Hippocampal formation (tissue), 2 donors: ENCODE measurements around the gene AMER3.

ENCODE experiments used
- DNase-seq, 2 donors: peaks; one replicate each; lab custom pipeline; 2025; lab: John Stamatoyannopoulos, UW

Gene AMER3

DNA sequence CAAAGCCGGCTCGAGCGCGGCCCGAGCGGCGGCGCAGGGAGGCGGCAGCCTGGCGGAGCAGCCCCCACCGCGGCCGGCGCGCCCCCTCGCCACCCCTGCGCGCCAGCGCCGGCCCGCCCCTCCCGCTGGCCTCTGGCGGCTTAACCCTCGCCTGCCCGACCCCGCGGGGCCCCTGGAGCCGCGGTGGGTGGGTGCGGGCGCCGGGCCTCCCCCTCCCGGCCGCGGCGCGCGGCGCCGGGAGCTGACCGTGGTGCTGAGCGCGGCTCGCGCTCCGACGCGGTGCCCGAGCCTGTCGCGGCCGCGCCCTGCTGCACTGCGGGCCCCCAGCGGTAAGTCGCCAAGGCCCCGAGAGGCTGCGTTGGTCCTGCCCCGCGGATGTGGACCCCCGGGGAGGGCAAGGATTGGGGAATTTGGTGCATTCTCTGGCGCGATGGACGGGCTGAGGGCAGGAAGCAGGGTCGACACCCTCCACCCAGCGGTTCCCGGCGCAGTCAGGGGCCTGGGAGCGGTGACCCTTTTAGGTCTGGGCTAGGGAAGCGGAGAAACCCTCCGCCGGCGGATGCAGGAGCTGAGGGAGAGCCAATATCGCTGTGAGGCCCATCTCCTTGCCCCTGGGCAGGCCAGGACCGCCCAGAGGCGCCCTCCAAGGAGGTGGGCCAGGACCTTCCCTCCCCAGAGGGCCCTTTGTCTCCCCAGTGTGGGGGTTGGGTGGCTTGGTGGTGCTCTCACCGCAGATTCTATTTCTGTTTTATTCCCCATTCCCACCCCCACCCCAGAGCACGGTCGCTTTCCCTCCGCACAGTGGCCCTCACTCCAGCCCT is 923 bp downstream of the AMER3 start:
- no peak for DNase-seq

DNA sequence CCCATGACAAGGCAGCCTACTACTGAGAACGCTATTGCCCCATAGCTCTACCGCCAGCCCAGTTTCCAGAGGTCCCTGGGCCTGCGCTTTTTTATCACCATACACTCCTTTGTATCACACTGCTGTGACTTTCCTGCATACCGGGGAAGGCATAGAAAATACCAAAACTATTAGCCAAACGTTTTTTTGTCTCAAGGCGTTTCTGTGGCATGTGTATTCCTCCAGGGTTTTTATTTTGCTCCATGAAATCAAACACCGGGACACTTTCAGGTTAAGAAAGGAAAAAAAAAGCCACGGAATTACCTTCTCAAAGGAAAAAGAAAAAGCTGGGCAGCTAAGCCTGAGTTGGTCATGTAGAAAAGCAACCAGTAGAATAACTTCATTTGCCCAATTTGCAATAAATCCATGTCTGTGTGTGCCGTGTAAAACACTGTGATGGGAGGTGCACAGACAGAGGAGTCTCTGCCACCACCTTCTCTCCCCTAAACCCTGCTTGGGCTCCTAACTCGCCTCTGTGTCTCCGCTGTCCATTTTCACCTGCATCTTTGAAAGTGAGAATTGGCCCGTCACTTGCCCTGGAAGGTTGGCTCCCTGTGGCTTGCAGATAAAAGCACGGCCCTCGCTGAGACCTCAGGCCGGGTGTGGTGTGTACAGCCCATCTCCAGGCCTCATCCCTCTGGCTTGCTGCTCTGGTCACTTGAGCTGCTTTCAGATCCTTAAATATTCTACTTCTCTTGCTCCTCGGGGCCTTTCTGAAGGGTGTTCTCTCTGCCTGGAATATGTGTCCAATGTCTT is 1.7 kb downstream of the AMER3 start:
- no peak for DNase-seq

DNA sequence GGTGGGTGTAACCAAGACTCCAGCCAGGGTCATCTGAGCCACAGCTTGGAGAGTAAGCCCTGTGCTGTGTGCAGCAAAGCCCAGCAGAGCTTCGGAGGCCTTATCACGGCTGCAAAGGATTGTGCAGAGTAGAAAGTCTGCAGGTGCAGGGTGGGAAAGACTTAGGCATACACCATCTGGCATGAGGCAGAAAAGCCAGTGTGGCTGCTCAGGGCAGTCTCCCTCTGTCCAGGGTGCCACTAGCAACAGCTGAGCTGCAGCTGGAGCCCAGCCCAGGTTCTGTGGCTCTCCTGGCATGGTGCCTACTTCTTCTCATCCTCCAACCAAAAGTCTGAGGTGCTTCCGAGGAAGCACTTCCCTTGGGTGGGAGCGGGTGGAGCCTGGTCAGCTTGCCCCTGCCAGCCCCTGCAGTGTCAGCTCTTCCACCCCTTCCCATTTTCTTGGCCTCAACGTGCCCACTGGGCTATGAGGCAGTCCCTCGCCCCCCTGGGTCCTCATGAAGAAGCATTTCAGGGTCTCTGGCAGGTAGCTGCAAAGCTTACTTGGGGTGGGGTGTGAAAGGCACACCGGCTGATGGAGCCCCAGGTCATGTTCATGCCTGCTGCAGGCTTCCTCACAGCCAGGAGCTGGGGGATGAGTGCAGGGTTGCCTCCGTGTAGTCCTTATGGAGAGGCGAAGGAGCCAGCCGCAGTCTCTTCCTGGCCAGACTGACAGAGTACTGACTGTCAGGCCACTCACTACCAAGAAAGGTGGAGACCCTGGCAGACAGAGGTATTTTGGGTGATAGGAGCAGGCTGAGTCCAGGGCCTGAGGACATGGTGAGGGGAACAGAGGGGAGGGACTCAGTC is 4.8 kb downstream of the AMER3 start:
- DNase-seq: no peak

DNA sequence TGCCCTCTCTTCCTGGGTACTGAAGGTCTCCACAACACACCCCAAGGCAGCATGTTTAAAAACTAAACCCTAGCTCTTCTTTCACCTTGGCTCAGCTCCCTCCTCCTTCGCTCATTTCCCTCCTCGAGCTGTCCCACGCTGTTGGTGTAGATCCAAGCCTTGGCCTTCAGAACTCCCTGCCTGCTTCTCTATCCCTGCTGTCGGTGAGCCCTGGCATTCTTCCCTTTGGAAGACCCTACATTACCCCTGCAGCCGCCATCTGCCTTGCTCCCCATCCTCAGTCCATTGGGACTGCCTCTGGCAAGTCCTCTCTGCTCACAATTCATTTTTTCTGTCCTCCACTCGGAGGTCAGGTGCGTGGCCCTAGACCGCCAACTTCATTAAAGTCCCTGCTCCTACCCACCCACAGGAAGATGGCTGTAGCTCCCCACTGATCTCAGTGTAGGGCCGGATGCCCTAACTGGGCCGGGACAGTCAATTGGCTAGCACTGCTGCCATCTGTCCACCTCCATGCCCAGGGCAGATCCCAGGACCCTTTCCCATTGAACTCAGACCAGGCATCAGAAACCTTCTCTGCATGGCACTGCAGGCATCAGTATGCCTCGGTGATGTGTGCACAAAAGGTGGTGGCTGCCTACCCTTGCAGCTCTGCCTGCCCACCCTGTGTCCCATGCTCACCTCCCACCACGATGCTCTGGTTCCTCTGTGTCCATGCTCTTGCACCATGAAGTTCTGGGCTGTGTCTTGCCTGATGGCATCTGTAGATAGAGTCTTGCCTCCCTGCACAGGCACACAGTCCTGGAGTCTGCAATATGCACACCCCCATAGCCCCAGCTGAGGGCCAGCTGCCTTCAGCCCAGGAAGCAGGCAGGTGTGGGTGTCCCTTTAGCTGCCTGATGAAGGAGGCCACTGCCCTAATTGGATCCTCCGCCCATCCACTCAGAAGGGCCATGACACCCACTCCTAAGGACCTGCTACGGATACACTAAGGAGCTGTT is 5.7 kb downstream of the AMER3 start:
- no peak for DNase-seq

DNA sequence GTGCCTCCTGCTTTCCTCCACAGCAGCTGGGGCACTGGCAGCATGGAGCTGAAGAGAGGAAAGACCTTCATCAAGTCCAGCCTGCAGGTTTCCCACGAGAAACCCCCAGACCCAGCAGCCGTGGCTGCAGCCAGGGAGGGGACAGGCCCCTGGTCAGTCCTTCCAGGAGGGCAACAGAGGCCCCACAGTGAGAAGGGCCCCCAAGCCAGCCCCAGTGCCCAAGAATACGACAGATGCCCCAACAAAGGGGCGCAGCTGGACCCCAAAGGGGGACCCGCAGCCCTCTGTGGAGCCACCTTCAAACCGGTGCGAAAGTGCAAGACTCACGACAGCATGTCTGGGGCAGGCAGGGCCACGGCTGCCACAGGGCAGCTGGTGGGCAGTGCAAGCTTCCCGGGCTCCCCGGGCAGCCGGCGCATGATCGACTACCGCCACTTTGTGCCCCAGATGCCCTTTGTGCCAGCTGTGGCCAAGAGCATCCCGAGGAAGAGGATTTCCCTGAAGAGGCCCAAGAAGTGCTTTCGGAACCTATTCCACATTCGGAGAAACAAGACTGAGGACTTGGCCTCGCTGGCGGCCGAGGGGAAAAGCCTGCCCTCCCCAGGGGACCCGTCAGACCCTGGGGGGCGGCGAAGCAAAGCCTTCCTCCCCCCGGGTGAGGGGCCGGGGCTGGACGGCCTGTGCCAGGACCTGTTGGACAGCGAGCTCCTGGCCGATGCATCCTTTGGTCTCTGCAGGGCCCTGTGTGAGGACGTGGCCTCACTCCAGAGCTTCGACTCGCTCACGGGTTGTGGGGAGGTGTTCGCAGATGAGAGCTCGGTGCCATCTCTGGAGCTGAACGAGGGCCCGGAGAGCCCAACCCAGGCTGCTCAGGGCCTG is 6.9 kb downstream of the AMER3 start:
- no peak for DNase-seq

DNA sequence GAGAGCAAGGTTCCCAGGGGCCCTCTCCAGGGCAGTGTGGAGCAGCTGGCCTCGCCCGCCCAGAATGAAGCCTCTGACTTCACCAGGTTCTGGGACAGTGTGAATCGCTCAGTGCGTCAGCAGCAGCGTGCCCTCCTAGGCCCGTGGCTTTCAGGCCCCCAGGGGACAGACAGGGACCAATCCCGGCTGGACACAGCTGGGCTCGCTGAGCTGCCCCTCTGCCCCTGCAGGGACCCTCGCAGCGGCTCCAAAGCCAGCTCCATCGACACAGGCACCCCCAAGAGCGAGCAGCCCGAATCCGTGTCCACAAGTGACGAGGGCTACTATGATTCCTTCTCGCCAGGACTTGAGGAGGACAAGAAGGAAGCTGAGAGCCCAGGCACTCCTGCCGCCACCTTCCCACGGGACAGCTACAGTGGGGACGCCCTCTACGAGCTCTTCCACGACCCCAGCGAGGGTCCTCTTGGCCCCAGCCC is 7.6 kb downstream of the AMER3 start:
- DNase-seq: no peak

DNA sequence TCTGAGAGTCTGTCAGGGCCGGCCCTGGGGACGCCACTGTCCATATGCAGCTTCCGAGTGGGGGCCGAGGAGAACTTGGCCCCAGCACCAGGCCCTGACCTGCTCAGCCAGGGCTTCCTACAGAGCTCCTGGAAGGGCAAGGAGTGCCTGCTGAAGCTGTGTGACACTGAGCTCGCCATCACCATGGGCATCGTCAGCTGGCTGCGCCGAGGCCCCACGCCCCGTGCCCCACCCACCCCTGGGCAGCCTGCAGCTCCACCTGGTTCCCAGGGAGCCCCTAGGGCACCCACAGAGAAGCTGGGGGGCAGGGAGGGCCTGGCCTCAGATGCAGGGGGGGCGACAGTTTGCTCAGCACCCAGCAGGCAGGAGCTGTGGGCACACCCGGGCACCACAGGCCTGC is 8.1 kb downstream of the AMER3 start:
- DNase-seq: no peak

DNA sequence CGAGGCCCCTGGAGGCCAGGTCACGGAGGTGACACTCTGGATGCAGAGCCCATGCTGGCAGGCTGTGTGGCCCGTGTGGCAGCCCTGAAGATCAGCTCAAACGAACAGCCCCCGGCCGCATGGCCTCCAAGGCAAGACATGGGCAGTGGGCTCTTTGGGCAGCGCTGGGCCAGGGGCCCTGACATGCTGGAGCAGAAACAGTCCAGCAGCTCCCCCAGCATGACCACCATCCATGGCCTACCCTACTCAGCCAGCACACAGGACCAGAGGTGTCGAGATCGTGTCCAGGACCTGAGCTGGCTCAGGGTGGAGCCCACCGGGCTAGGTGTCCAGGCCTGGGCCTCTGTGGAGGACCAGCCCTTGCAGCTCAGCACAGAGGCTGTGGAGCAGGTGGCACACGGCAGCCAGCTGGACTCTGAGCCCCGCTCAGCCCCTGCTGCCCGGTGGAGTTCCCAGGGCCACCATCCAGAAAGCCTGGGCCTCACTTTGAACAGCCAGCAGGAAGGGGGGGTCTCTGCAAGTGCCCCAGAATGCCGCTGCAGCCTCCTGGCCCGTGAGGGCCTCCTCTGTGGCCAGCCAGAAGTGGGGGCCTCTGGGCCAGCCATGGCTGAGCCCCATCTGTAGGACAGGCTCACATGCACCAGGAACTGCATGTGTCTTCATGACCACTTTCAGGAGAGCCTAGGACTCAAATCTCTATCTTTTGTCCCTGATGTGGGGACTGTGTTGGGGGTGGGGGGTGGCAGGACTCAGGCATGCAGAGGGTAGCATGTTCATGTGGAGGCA is 8.9 kb downstream of the AMER3 start:
- DNase-seq: no peak

DNA sequence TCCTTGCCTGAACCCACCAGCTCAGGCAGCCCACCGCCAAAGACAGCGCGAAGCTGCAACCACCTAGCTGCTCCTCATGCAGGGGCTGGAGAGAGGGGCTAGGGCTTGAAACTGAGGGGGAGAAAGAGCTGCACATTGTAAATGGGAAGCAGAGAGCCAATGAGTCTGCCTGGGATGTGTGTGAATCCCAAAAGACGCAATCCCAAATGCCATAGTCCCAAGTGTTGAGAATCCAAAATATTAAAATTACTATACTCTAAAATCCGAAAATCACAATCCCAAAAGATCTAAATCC is 9.4 kb downstream of the AMER3 start:
- DNase-seq: no peak

DNA sequence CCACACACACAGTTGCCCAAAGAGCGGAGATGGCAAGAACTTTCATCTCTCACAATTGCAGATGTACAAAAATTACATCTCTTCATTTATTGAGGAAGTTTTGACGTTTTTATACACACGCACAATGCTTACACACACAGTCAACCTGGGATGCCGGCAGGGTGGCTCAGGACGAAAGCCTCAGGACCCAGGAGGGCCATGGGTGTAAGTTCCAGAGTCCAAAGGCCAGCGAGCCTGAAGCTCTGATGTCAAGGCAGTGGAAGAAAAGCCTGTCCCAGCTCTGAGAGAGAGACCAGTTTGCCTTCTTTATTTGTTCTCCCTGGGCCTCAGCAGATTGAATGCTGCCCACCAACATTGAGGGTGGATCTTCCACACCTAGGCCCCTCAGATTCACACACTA is 10.1 kb downstream of the AMER3 start:
- DNase-seq: no peak

DNA sequence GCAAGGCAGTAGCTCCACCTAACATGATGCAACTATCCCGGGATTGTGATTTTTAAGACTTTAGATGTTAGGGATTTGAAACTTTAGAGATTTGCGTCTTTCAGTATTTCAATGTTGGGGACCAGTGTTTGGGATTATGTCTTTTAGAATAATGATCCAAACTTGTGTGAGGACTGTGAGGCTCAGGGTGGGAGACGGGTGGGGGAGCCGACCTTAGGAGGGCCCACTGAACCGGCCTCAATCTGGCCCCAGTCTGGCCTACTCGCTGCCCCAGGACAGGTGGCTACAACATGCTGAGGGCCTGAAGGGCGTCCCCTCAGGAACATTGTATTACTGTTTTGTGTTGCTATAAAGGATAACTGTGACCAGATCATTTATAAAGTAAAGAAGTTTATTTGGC is 10.7 kb downstream of the AMER3 start:
- no peak for DNase-seq

DNA sequence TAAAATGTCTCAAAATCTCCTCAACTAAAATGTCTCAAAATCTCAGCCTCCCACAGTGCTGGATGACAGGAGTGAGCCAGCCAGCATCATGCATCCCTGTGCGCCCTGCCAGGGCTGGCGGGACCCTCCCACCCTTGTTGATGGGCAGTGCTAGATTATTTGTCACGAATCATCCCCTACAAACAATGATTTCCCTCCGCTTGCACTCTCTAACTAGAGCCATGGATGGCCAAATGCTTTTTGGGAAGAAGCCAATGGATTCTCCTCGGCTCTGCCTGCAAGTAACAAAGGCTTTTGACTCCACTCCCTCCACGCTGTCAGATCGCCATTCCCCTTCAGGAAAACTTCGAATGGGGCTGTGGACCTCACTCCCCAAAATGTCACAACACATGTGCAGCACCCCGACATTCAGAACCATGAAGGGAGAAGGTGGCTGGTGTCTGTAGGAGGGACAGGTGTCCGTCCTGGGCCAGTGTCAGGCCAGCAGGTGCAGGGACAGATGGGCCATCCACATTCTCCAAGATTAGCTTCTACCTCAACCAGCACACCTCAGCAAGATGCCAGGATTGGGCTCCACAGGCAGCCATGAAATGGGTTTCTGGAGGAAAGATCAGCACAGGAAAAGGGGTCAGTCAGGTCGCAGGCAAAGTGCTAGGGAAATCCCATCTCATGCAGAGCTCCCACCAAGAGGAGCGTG is 11.5 kb downstream of the AMER3 start:
- no peak for DNase-seq

DNA sequence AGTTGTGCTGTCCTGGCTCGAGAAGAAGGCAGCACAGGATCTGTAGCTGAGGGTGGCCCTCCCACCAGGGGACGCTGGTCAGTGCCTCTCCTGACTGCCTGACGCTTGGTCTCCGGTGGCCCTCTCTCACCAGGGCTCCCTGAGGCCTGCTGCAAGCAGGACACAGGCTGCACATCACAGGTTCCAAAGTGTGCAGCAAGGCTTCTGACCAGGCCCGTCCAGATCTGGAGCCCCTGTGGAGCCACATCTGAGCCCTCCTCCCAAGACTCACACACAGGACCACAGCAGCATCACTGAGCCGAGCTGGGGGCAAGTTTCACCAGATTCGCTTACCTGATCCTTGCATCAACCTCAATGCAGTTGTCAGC is 12.1 kb downstream of the AMER3 start:
- no peak for DNase-seq

DNA sequence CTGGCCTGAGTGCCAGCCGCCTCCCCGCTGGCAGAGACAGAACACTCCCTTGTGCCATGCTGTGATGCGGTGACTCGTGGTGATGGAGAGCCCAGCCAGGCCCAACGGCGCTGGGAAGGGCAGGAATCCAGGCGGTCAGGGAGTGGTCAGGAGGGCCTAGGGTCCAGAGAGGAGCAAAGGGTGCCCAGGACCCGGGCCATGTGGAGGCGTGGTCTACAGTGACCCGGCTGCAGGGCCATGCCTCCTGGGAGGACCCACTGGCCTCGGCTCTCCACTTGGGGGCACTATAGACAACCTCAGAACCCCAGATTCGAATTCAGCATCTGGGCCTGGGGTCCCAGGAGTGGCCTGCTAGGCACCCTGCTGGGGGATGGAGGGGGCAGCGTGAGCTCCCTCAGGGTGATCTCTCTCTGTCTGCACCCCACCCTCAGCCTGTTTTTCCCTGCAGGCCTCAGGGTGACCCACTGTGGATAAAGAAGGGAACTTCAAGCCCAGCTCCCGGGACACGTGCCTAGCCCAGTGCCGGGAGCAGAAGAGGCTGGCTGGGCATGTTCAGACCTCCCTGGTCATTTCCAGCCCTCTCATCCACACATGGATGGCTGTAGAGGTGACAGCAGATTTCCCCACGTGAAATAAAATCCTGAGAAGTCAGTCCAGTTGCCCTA is 13.0 kb downstream of the AMER3 start:
- DNase-seq: no peak

DNA sequence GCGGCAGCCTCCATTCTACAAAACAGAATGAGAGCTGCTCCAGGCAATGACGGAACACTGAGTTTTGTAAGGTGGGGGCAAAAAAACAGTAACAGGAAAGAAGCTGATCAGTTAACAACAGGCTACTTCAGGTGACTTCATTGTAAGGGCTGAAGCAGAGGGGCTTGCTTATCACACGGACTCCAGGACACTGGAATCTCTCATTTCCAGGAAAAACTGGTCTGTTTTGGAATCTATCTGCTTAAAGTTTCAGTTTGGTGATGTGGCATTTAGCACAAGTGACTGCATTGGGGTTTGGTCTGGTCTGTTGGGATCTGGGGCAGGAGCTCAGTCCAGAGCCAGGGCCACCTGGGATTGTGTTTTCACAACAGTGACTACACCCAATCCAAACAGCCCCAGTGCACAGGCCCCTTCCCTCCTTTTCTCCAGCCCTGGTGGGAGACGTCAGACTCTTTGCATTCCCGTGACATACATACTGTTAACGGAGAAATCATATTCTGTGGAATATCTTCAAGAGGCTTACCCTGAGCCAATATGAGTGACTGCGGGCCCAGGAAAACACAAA is 14.1 kb downstream of the AMER3 start:
- no peak for DNase-seq

DNA sequence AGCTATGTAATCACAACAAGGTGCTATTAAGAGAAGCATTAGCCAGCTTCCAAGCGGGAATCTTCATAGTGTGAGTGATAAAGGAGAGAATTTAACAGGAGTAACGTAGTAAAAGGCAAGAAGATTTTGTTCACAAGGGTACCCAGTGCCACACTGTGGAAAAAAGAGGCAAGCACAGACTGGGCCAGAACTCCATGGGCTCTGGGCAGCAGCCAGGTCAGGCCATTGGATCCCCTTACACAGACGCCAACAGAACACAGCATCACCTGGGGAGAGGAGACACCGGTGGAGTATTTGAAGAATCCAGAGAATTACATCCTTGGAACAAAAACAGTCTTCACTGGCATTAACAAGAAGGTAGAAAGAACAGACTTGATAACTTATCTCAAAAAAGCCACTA is 21.2 kb downstream of the AMER3 start:
- no peak for DNase-seq

DNA sequence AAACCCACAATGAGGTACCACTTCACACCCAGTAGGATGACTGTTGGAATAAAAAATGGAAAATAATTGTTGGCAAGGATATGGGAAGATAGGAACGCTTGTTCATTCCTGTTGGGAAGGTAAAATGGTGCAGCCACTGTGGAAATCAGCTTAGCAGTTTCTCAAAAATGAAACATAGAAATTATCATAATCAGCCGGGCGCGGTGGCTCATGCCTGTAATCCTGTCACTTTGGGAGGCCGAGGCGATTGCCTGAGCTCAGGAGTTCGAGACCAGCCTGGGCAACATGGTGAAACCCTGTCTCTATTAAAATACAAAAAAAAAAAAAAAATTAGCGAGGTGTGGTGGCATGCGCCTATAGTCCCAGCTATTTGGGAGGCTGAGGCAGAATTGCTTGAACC is 23.4 kb downstream of the AMER3 start:
- DNase-seq: no peak

DNA sequence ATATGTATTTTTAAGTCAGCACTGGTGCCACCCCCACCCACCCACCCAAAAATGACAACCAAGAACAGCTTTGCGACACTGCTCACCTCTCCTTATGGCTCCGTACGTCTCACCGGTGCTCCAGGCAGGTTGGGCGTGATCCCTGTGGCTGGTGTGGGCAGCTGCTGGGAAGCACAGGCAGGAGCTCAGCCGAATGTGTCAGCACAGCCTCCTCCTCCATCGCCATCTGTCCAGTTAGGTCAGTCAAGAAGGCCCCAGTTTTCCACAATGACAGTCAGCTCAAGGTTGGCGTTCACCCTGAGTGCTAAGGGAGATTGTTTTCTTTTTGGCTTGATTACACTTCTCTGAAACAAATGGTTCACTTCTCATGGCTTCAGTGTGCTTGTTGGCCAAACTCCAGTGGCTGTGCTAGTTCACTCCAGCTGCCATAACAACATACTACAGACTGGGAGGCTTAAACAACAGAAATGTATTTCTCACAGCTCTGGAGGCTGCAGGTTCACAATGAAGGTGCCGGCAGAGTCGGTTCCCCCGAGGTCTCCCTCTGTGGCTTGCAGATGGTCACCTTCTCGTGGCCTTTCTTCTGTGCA is 30.2 kb downstream of the AMER3 start:
- DNase-seq: no peak
